B cell (primary cell): ENCODE measurements around the gene INPP5B. TPM values are rescaled to one million over a fixed set of nuclear protein-coding genes. Genes with fewer than 3 reads are reported as not detected.

Source experiments
- ATAC-seq: fragments of 200-7000 bp; cut with Tn5 transposase; one replicate; pipeline ENCODE4 v1.10.0; 2021; ENCODE audit warnings: low read depth, mild to moderate bottlenecking, moderate number of reproducible peaks, moderate library complexity
- CTCF ChIA-PET: fragments of 350-600 bp; sonication (Branson Sonifier 250); formaldehyde crosslinking; loops from one replicate; lab custom pipeline; 2021; ENCODE audit warnings: antibody characterized with exemption, inconsistent platforms; lab: Charles Lee
- POLR2A ChIA-PET: fragments of 350-600 bp; sonication (Branson Sonifier 250); formaldehyde crosslinking; loops from one replicate; lab custom pipeline; 2021; ENCODE audit warnings: antibody characterized with exemption; lab: Charles Lee
- DNase-seq: peaks from one replicate; pipeline ENCODE4 v3.0.0; 2013
- H2AFZ ChIP-seq: 2 replicates; pipeline ENCODE4 v1.6.1; 2012; ENCODE audit warnings: mild to moderate bottlenecking, low read depth, low read length; ENCODE audit not compliant: insufficient read depth, poor library complexity, severe bottlenecking
- H3K27ac ChIP-seq, 2 donors: 1 replicate in 1 of 2; 2 replicates in 1 of 2; pipeline ENCODE4 v1.5.1; 2012 to 2013; ENCODE audit warnings: low read length in 2 of 2, mild to moderate bottlenecking in 2 of 2, moderate library complexity in 1 of 2
- H3K27me3 ChIP-seq, 4 experiments: fragments of 200-600 bp in 1 of 4; sonication (generic) in 1 of 4; replicated peaks in 1 of 4; 1 replicate in 2 of 4; 2 replicates in 2 of 4; pipeline versions ENCODE4 v1.6.1 to v1.7.0; 2013 to 2016; ENCODE audit warnings: low read length in 3 of 4, mild to moderate bottlenecking in 2 of 4, mixed read lengths in 1 of 4, moderate library complexity in 1 of 4; ENCODE audit not compliant: insufficient read depth in 4 of 4, control insufficient read depth in 3 of 4; ENCODE audit errors: control extremely low read depth in 1 of 4
- H3K36me3 ChIP-seq, 2 experiments: replicated peaks in 1 of 2; 1 replicate in 1 of 2; 2 replicates in 1 of 2; pipeline versions ENCODE4 v1.6.1 to v1.7.1; 2013; ENCODE audit warnings: low read length in 1 of 2; ENCODE audit not compliant: insufficient read depth in 2 of 2, control insufficient read depth in 1 of 2; ENCODE audit errors: control extremely low read depth in 1 of 2, extremely low read depth in 1 of 2
- H3K4me1 ChIP-seq, 2 donors: fragments of 200-600 bp in 1 of 2; sonication (generic) in 1 of 2; 1 replicate in 1 of 2; 2 replicates in 1 of 2; pipeline versions ENCODE4 v1.5.1 to v1.6.1; 2013 to 2017; ENCODE audit warnings: low read length in 2 of 2; ENCODE audit not compliant: control insufficient read depth in 2 of 2, insufficient read depth in 2 of 2
- H3K4me2 ChIP-seq: replicated peaks from 2 replicates; pipeline ENCODE3; 2012; ENCODE audit warnings: mild to moderate bottlenecking, low read depth, low read length; ENCODE audit not compliant: poor library complexity, severe bottlenecking
- H3K4me3 ChIP-seq, 5 experiments: fragments of 200-600 bp in 1 of 5; sonication (generic) in 1 of 5; 1 replicate in 3 of 5; 2 replicates in 2 of 5; pipeline versions ENCODE4 v1.5.1 to v1.7.0; 2011 to 2016; ENCODE audit warnings: low read length in 4 of 5, mild to moderate bottlenecking in 4 of 5, low read depth in 2 of 5, control low read depth in 1 of 5, moderate library complexity in 1 of 5; ENCODE audit not compliant: insufficient read depth in 1 of 5; ENCODE audit errors: control extremely low read depth in 1 of 5, extremely low read depth in 1 of 5
- H3K79me2 ChIP-seq: fragments of 200-600 bp; sonication (generic); one replicate; pipeline ENCODE4 v1.6.0; 2016; ENCODE audit warnings: low read length; ENCODE audit not compliant: control insufficient read depth, insufficient read depth
- H3K9ac ChIP-seq: fragments of 200-600 bp; sonication (generic); 2 replicates; pipeline ENCODE4 v1.6.1; 2017; ENCODE audit warnings: mild to moderate bottlenecking, low read length, moderate library complexity
- H3K9me3 ChIP-seq, 3 donors: one replicate each; pipeline versions ENCODE4 v1.6.1 to v1.7.1; 2013; ENCODE audit warnings: low read length in 2 of 3; ENCODE audit not compliant: control insufficient read depth in 2 of 3, insufficient read depth in 1 of 3; ENCODE audit errors: control extremely low read depth in 1 of 3
- H4K20me1 ChIP-seq: 2 replicates; pipeline ENCODE4 v1.6.0; 2012; ENCODE audit warnings: mild to moderate bottlenecking, low read length; ENCODE audit not compliant: insufficient read depth, control insufficient read depth, poor library complexity, severe bottlenecking
- H3K27ac Mint-ChIP-seq: one replicate; pipeline ENCODE4 v1.8.0; 2021; ENCODE audit warnings: mixed read lengths
- H3K27me3 Mint-ChIP-seq: one replicate; pipeline ENCODE4 v1.8.0; 2021; ENCODE audit warnings: mixed read lengths
- H3K4me1 Mint-ChIP-seq: one replicate; pipeline ENCODE4 v1.8.0; 2021; ENCODE audit warnings: mixed read lengths
- H3K4me3 Mint-ChIP-seq: one replicate; pipeline ENCODE4 v1.8.0; 2021; ENCODE audit warnings: mixed read lengths
- H3K9me3 Mint-ChIP-seq: one replicate; pipeline ENCODE4 v1.8.0; 2022; ENCODE audit warnings: mixed read lengths; ENCODE audit not compliant: insufficient read depth
- EZH2 ChIP-seq: IDR thresholded peaks from 2 replicates; pipeline ENCODE4 v1.6.1; 2012; ENCODE audit warnings: borderline replicate concordance, low read depth, mild to moderate bottlenecking, moderate library complexity, low read length; ENCODE audit not compliant: insufficient read depth, poor library complexity, severe bottlenecking
- WGBS: methylation state at CpG from one replicate; pipeline ENCODE4 v1.1.5; 2013; ENCODE audit warnings: missing lambda C conversion rate; ENCODE audit not compliant: insufficient coverage; 5-methylcytosine and 5-hydroxymethylcytosine counted together
- intact Hi-C: fragments of 100-400 bp; cut with micrococcal nuclease; formaldehyde crosslinking; loops from one replicate; pipeline ENCODE4 v1.10.0; 2022
- polyA plus RNA-seq: library from polyadenylated mRNA; depleted of rRNA; stranded (reverse); fragments of >200 nt; gene quantifications from 2 replicates; pipeline ENCODE4 v1.2.3, GENCODE V29; 2012
- total RNA-seq, 2 donors: library from RNA; stranded (reverse); fragments of 120-200 nt in 1 of 2; gene quantifications; 1 replicate in 1 of 2; 2 replicates in 1 of 2; pipeline versions ENCODE4 v1.2.3 to v1.2.4, GENCODE V29; 2013 to 2022
- TF ChIP-seq, protein P1 (sequence below): fragments of 200-600 bp; IDR thresholded peaks from one replicate; pipeline ENCODE4 v1.8.0; 2022; ENCODE audit warnings: antibody characterized with exemption, mild to moderate bottlenecking

The INPP5B gene
- total and polyA plus RNA-seq, 2 donors (not counting 1 experiment from before 2014, with no cell fraction given) = 45.4 to 63.3 TPM

DNA sequence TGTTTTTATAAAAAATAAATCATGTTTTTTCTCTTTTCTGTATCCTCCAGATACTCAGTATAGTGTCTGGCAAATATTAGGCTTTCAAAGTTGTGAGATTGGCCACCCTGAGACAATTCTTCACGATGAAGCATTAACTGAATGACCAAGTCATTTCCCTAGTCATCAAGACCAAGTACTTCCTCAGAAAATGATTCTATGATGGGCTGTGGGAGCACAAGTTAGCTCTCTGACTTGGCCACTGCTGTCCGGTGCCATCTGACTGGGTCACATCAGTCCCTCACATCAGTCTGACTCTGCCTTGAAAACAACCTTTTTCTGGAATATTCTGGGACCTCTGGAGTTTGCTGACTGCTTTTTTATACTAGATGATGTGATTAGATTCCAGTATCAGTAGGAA is 125.4 kb downstream of the INPP5B start:
- Histone ChIP-seq H3K27me3 (no peaks in the 10 kb centered on the region), H3K9ac (no peak overlapping the region), H3K36me3 (peaks cover 5 to 53% of the 10 kb centered on the region in 2 experiments), H3K9me3 (no peaks in the 10 kb centered on the region), H3K27ac (no peak overlapping the region), H3K4me2 (no peak overlapping the region), H3K4me1 (peaks cover 6 to 13% of the 10 kb centered on the region in 2 donors), H4K20me1 (no peaks in the 10 kb centered on the region), H3K79me2 (peaks cover 4% of the 10 kb centered on the region), H2AFZ (no peak overlapping the region), H3K4me3 (no peak overlapping the region)
- H3K4me1 Mint-ChIP-seq = peaks cover 18% of the 10 kb centered on the region
- no CpG with 5 or more reads among the region's 2 CpGs for WGBS
- no peak for ATAC-seq
- TF ChIP-seq, protein P1, sequence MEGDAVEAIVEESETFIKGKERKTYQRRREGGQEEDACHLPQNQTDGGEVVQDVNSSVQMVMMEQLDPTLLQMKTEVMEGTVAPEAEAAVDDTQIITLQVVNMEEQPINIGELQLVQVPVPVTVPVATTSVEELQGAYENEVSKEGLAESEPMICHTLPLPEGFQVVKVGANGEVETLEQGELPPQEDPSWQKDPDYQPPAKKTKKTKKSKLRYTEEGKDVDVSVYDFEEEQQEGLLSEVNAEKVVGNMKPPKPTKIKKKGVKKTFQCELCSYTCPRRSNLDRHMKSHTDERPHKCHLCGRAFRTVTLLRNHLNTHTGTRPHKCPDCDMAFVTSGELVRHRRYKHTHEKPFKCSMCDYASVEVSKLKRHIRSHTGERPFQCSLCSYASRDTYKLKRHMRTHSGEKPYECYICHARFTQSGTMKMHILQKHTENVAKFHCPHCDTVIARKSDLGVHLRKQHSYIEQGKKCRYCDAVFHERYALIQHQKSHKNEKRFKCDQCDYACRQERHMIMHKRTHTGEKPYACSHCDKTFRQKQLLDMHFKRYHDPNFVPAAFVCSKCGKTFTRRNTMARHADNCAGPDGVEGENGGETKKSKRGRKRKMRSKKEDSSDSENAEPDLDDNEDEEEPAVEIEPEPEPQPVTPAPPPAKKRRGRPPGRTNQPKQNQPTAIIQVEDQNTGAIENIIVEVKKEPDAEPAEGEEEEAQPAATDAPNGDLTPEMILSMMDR = no peak
- TF ChIP-seq EZH2 = no peak
- no peaks in the 10 kb centered on the region for H3K27me3 Mint-ChIP-seq
- no peak for DNase-seq
- no peaks in the 10 kb centered on the region for H3K9me3 Mint-ChIP-seq
- no peak overlapping the region for H3K4me3 Mint-ChIP-seq
- ChIA-PET CTCF (interaction anchor here (2.3 kb wide), 1 partner anchor 39 kb away, joined by 9 read pairs; the partner anchor contains the start of gene MTF1), POLR2A (no interaction called here)
- no peak overlapping the region for H3K27ac Mint-ChIP-seq
- intact Hi-C loops = no loop called here

DNA sequence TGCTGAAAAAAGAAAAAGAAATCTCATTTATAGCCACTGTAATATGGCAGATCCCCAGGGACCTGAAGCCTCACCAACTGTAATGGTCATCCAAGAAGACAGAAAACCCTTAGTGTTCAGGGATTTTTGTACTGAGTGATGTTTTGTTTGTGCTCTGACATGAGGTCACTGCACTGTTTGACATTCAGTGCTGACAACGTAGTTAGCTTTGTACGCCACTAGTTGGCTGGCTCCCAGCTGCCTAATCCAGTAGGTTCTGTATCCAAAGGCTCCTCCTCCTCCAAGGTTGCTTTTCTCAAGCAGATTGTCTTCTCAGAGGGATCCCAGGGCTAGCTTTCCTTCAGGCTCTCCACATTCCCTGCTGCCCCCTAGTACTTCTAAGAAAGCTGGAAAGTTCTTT is 129.4 kb downstream of the INPP5B start:
- no peaks in the 10 kb centered on the region for H3K27me3 ChIP-seq
- intact Hi-C loops = no loop called here
- no peak overlapping the region for H3K9ac ChIP-seq
- Mint-ChIP-seq H3K27ac (no peak overlapping the region), H3K27me3 (no peaks in the 10 kb centered on the region), H3K4me3 (no peak overlapping the region), H3K9me3 (no peaks in the 10 kb centered on the region), H3K4me1 (peaks cover 11% of the 10 kb centered on the region)
- H3K79me2 ChIP-seq = peaks cover 14% of the 10 kb centered on the region
- no peak overlapping the region for H3K4me2 ChIP-seq
- H3K9me3 ChIP-seq = no peaks in the 10 kb centered on the region
- H3K36me3 ChIP-seq = peaks cover 4 to 52% of the 10 kb centered on the region in 2 experiments
- TF ChIP-seq, protein P1 = no peak
- no peak for TF ChIP-seq EZH2
- no peak for DNase-seq
- no peak overlapping the region for H3K4me3 ChIP-seq
- no peaks in the 10 kb centered on the region for H4K20me1 ChIP-seq
- no peak for ATAC-seq
- no peak overlapping the region for H3K27ac ChIP-seq
- POLR2A ChIA-PET = interaction anchor here (1.5 kb wide), 1 partner anchor 9 kb away, joined by 4 read pairs; the partner anchor contains the start of genes C1orf122 and YRDC
- no peak overlapping the region for H2AFZ ChIP-seq
- 91% methylated on average over 2 of the region's 2 CpGs for whole genome bisulfite sequencing
- peaks cover 6 to 13% of the 10 kb centered on the region in 2 donors for H3K4me1 ChIP-seq
- CTCF ChIA-PET = interaction anchor here (2.2 kb wide), 1 partner anchor 43 kb away, joined by 5 read pairs; the partner anchor contains the start of gene MTF1
